Measurements from ENCODE around the gene PRSS22. TPM values are rescaled to one million over a fixed set of nuclear protein-coding genes. Genes with fewer than 3 reads are reported as not detected.

Gene PRSS22
- total RNA-seq, 1 donor from 2014 or later = not detected

- intact Hi-C loops (cut with micrococcal nuclease) = no loop called here
- DNase-seq (no peak), ATAC-seq (ENCODE audit: low read depth) (no peak)
- ChIA-PET POLR2A (no interaction called here), CTCF (no interaction called here)
- Mint-ChIP-seq H3K36me3 (ENCODE audit: low read depth) (no peaks in the 10 kb centered on the region), H3K9me3 (no peaks in the 10 kb centered on the region), H3K4me3 (no peak overlapping the region), H3K27ac (no peak overlapping the region), H3K4me1 (no peaks in the 10 kb centered on the region), H3K27me3 (peaks cover 29% of the 10 kb centered on the region)
- no peak for TF ChIP-seq CTCF (IDR thresholded peaks at IDR 0.05)
Observed at GRCh38 chr16:2831203-2831602, 26.8 kb downstream of the PRSS22 start.

- ATAC-seq (ENCODE audit: low read depth) (no peak), DNase-seq (no peak)
- Mint-ChIP-seq H3K27me3 (peaks cover 21% of the 10 kb centered on the region), H3K9me3 (no peaks in the 10 kb centered on the region), H3K36me3 (ENCODE audit: low read depth) (no peaks in the 10 kb centered on the region), H3K27ac (no peak overlapping the region), H3K4me3 (no peak overlapping the region), H3K4me1 (no peaks in the 10 kb centered on the region)
- ChIA-PET CTCF (no interaction called here), POLR2A (no interaction called here)
- TF ChIP-seq CTCF (IDR thresholded peaks at IDR 0.05) = no peak
- intact Hi-C loops (cut with micrococcal nuclease) = no loop called here
Observed at GRCh38 chr16:2830355-2830695, 27.6 kb downstream of the PRSS22 start.

- no peaks in the 10 kb centered on the region for H3K36me3 Mint-ChIP-seq (ENCODE audit: low read depth)
- ChIA-PET CTCF (no interaction called here), POLR2A (no interaction called here)
- no peaks in the 10 kb centered on the region for H3K9me3 Mint-ChIP-seq
- H3K4me3 Mint-ChIP-seq = no peak within 1 kb of the TSS
- H3K4me1 Mint-ChIP-seq = no peaks in the 10 kb centered on the region
- TF ChIP-seq CTCF (IDR thresholded peaks at IDR 0.05) = no peak
- no peak within 1 kb of the TSS for H3K27ac Mint-ChIP-seq
- peaks cover 20% of the 10 kb centered on the region for H3K27me3 Mint-ChIP-seq
- ATAC-seq (ENCODE audit: low read depth) (no peak), DNase-seq (no peak)
- intact Hi-C loops (cut with micrococcal nuclease) = no loop called here
Observed at GRCh38 chr16:2829501-2830354, 28.2 kb downstream of the PRSS22 start, which contains the start of gene ZG16B. TSS of gene ZG16B (plus strand) at chr16:2830303. CDS start at chr16:2830442, 139 bp downstream.

GRCh38 chr16:2828876-2829430 lies 29.0 kb downstream of the PRSS22 start:
- intact Hi-C loops (cut with micrococcal nuclease) = no loop called here
- no peaks in the 10 kb centered on the region for H3K4me1 Mint-ChIP-seq
- ChIA-PET POLR2A (no interaction called here), CTCF (no interaction called here)
- H3K36me3 Mint-ChIP-seq (ENCODE audit: low read depth) = no peaks in the 10 kb centered on the region
- no peak overlapping the region for H3K27ac Mint-ChIP-seq
- no peaks in the 10 kb centered on the region for H3K9me3 Mint-ChIP-seq
- DNase-seq (no peak), ATAC-seq (ENCODE audit: low read depth) (no peak)
- TF ChIP-seq CTCF (IDR thresholded peaks at IDR 0.05) = no peak
- no peak overlapping the region for H3K4me3 Mint-ChIP-seq
- peaks cover 18% of the 10 kb centered on the region for H3K27me3 Mint-ChIP-seq

GRCh38 chr16:2828521-2828840 lies 29.5 kb downstream of the PRSS22 start:
- CTCF ChIA-PET = no interaction called here
- POLR2A ChIA-PET = no interaction called here
- ATAC-seq (ENCODE audit: low read depth) = no peak

More at GRCh38 chr16:2828521-2828840, 29.5 kb downstream of the PRSS22 start:
- no peak for DNase-seq
- Mint-ChIP-seq H3K27ac (no peak overlapping the region), H3K4me1 (no peaks in the 10 kb centered on the region), H3K36me3 (ENCODE audit: low read depth) (no peaks in the 10 kb centered on the region), H3K4me3 (no peak overlapping the region), H3K9me3 (no peaks in the 10 kb centered on the region), H3K27me3 (peaks cover 18% of the 10 kb centered on the region)
- intact Hi-C loops (cut with micrococcal nuclease) = no loop called here
- TF ChIP-seq CTCF (IDR thresholded peaks at IDR 0.05) = no peak
